GM12892 (cell line): ENCODE data around the gene WDR45B.

Experiments
- DNase-seq: peaks from one replicate; pipeline ENCODE4 v3.0.0; 2011; ENCODE audit not compliant: insufficient read length
- FAIRE-seq: peaks from 2 replicates; lab custom pipeline; 2011; peaks lifted over from hg19 to GRCh38; lab: Jason Lieb, UNC
- POLR2A ChIP-seq: IDR thresholded peaks from 2 replicates; pipeline ENCODE4 v1.6.1; 2011; ENCODE audit warnings: low read depth, low read length, control low read depth
- POLR2AphosphoS5 ChIP-seq: IDR thresholded peaks from 2 replicates; pipeline ENCODE4 v1.6.1; 2011; ENCODE audit warnings: low read depth, low read length, control low read depth
- TAF1 ChIP-seq: IDR thresholded peaks from 2 replicates; pipeline ENCODE4 v1.6.1; 2011; ENCODE audit warnings: low read depth, mild to moderate bottlenecking, control low read depth, low read length, borderline replicate concordance

The WDR45B gene

GRCh38 chr17:82636626-82637598, 11.3 kb downstream of the WDR45B start:
- FAIRE-seq: no peak
- TF ChIP-seq POLR2A (no peak), POLR2AphosphoS5 (no peak), TAF1 (no peak)

GRCh38 chr17:82633343-82633742, 14.9 kb downstream of the WDR45B start:
- no peak for TF ChIP-seq POLR2A
- no peak for TF ChIP-seq POLR2AphosphoS5
- TF ChIP-seq TAF1: no peak
- FAIRE-seq (no peak), DNase-seq (no peak)

More at GRCh38 chr17:82636626-82637598, 11.3 kb downstream of the WDR45B start:
- DNase-seq: no peak

GRCh38 chr17:82632451-82632850, 15.8 kb downstream of the WDR45B start:
- DNase-seq (no peak), FAIRE-seq (no peak)
- TF ChIP-seq TAF1 (no peak), POLR2A (no peak), POLR2AphosphoS5 (no peak)

- TF ChIP-seq POLR2AphosphoS5: no peak
- TF ChIP-seq TAF1: no peak
- no peak for TF ChIP-seq POLR2A
- FAIRE-seq: no peak
- DNase-seq: no peak
These were observed 16.7 kb downstream of the WDR45B start for GRCh38 chr17:82631544-82631943.

GRCh38 chr17:82630212-82630611, 18.0 kb downstream of the WDR45B start:
- DNase-seq: no peak
- TF ChIP-seq TAF1: no peak
- no peak for TF ChIP-seq POLR2AphosphoS5
- TF ChIP-seq POLR2A: no peak
- FAIRE-seq: no peak

- DNase-seq (no peak), FAIRE-seq (no peak)
- no peak for TF ChIP-seq POLR2AphosphoS5
- TF ChIP-seq POLR2A: no peak
- TF ChIP-seq TAF1: no peak
These were observed 18.5 kb downstream of the WDR45B start for GRCh38 chr17:82629748-82630147.

- no peak for FAIRE-seq
- DNase-seq: no peak
- no peak for TF ChIP-seq POLR2AphosphoS5
- no peak for TF ChIP-seq TAF1
- no peak for TF ChIP-seq POLR2A
These were observed 20.8 kb downstream of the WDR45B start for GRCh38 chr17:82627405-82627804.

- no peak for FAIRE-seq
- TF ChIP-seq POLR2AphosphoS5: no peak
- TF ChIP-seq POLR2A: no peak
- no peak for TF ChIP-seq TAF1
- DNase-seq: no peak
These were observed 24.5 kb downstream of the WDR45B start for GRCh38 chr17:82623707-82624106.

- no peak for FAIRE-seq
- no peak for DNase-seq
- TF ChIP-seq TAF1: no peak
- no peak for TF ChIP-seq POLR2A
- TF ChIP-seq POLR2AphosphoS5: no peak
These were observed 28.6 kb downstream of the WDR45B start for GRCh38 chr17:82619641-82620040.

- TF ChIP-seq TAF1 (no peak), POLR2AphosphoS5 (no peak), POLR2A (no peak)
- DNase-seq (no peak), FAIRE-seq (no peak)
These were observed 29.0 kb downstream of the WDR45B start for GRCh38 chr17:82619211-82619610.

GRCh38 chr17:82616021-82616711, 32.1 kb downstream of the WDR45B start:
- TF ChIP-seq POLR2AphosphoS5 (no peak), POLR2A (no peak), TAF1 (no peak)
- DNase-seq (no peak), FAIRE-seq (no peak)
